Left lobe of liver (tissue), 2 donors: Measurements from ENCODE around the gene STUB1. TPM values are rescaled to one million over a fixed set of nuclear protein-coding genes. Genes with fewer than 3 reads are reported as not detected.
"Not testable (repeated sequence)": the region's sequence is repeated elsewhere in the genome, so short reads cannot be mapped to it uniquely, and the experiment has no call there.

Experiments
- ATAC-seq: fragments of 200-7000 bp; cut with Tn5 transposase; one replicate; pipeline ENCODE4 v1.9.1; 2020; ENCODE audit warnings: mild to moderate bottlenecking, moderate library complexity
- DNase-seq: peaks from one replicate; pipeline ENCODE4 v3.0.0-alpha.2; 2020; ENCODE audit warnings: low spot score
- total RNA-seq: library from RNA; stranded (reverse); gene quantifications from one replicate; pipeline ENCODE4 v1.2.1, GENCODE V29; 2021
- donor health status: DM: no; HTN: no; CAD: no; lungs with moderate emphysema.
- donor health status: DM: no; HTN: yes; CAD: no.

Gene STUB1
- total RNA-seq, 1 donor from 2014 or later, result 56.2 TPM

DNA sequence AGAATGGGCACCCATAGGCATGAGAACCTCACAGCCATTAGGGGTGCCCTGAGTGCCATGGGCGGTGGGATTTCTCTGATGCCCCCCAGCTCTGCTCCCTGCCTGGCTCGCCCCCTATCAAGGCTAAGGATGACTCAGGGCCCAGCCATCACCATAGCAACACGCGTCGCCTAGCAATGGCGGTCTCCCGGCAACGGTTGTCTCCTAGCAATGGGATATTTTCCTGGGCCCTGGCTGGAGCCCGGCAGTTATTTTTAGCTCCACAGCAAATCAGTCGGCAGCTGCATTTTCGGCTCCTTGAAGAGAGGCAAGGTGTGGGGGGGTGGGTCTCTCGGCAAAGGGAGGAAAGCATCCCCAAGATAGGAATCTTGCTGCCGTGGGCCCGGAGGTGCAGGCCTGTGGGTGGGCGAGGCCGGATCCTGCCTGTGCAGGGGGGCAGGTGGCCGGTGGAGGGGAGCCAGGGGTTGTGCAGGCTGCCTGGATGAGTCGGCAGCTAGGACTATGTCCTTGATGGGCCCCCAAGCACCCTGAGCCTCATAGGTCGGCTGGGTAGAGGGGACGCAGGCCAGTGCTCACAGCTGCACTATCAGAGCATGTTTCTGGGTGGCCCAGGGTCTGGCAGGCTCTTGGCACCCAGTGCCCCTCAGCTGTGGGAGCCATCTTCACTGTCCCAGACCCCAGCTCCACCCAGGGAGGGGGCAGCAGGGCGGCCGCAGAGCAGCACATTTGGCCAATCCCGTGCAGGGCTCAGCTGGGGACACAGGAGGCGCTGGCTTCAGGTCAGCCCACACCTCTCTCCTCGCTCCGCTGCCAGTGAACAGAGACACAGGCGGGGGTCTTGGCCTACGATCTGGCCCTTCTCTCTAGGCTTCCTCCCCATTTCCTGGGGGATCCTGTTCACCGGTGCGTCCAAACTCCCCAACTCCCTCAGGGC is 29.6 kb downstream of the STUB1 start:
- no peak for ATAC-seq
- no peak for DNase-seq

GRCh38 chr16:710500-711075 is 30.4 kb downstream of the STUB1 start:
- DNase-seq, result no peak
- ATAC-seq, result no peak

DNA sequence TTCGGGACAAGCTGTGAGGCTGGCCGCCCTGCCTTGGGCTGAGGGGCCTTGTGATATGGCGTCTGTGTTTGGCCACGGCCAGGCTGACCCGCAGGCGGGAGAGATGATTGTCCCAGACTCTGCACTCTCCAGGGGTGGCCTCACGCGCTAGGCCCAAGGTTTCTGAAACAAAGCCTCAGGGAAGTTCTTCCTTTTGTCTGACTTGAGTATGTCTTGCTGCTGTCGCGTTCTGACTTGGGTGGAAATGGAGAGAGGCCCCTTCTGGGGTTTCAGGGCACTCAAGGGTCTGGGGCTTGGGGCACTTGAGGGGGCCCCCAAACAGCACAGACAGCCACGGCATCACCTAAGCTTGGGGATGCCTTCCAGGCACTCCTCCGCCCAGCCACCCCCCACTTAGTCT is 30.9 kb downstream of the STUB1 start:
- DNase-seq, result no peak
- no peak for ATAC-seq

DNA sequence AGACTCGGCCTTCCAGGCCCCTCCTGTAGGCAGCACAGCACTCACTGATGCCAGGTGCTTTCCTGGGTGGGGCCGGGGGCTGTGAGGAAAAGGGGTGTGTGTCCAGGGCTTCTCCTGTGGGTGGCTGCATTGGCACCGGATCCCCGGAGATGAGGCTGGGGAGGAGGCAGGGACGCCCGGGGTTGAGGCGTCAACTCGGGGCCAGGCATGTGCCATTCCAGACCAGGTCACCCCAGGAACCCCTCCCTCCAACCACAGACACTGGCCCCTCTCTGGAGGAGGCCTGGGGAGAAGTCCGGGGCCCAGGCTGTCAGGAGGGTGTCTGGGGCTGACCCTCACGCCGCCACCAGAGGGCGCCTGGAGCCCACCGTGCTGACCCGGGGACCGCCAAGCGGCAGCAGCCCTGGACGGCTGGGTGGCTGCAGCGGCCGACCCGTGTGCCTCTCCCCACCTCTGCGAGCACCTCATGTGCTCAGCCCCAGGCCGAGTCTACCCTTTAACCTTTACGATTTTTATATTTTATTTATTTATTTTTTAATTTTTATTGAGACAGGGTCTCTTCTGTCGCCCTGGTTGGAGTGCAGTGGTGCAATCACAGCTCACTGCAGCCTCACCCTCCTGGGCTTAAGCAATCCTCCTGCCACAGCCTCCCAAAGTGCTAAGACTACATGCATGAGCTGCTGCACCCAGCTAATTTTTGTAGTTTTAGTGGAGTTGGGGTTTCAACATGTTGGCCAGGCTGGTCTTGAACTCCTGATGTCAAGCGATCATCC is 31.5 kb downstream of the STUB1 start:
- DNase-seq (peak; percentile 78), ATAC-seq (peak; percentile 64)

DNA sequence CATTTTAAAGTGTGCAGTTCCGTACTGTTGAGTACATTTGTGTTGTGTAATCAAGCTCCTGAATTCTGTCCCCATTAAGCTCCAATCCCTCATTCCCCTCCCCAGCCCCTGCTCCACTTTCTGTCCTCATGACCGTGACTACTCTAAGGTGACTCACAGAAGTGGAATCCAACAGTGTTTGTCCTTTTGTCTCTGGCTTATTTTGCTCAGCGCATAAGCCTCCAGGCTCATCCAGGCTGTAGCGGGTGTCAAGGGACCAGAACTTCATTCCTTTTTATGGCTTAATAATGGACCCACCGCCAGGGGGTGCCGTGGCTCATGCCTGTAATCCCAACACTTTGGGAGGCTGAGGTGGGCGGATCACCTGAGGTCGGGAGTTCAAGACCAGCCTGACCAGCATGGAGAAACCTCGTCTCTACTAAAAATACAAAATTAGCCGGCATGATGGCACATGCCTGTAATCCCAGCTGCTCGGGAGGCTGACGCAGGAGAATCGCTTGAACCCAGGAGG is 32.6 kb downstream of the STUB1 start:
- DNase-seq, ATAC-seq: not testable (repeated sequence)

- ATAC-seq, result no peak
- DNase-seq, result no peak
These were observed 33.9 kb downstream of the STUB1 start for GRCh38 chr16:714079-714478.

- peak; percentile 92 for DNase-seq
- peak; percentile 83 for ATAC-seq
These were observed 34.6 kb downstream of the STUB1 start, which contains the start of gene METRN for GRCh38 chr16:714558-715476. TSS of gene METRN (plus strand) at chr16:715118. CDS start at chr16:715290, 172 bp downstream.

GRCh38 chr16:715477-716199 is 35.4 kb downstream of the STUB1 start:
- ATAC-seq (peak; percentile 39), DNase-seq (no peak)

- peak; percentile 74 for ATAC-seq
- DNase-seq, result peak; percentile 90
These were observed 36.0 kb downstream of the STUB1 start for GRCh38 chr16:716200-716568.

GRCh38 chr16:716768-717325 is 36.6 kb downstream of the STUB1 start:
- DNase-seq (no peak), ATAC-seq (no peak)

GRCh38 chr16:717450-718245 is 37.4 kb downstream of the STUB1 start:
- DNase-seq (no peak), ATAC-seq (no peak)

GRCh38 chr16:718389-718788 is 38.2 kb downstream of the STUB1 start:
- ATAC-seq, result no peak

GRCh38 chr16:718922-719321 is 38.7 kb downstream of the STUB1 start:
- ATAC-seq (no peak), DNase-seq (no peak)

More at GRCh38 chr16:718389-718788, 38.2 kb downstream of the STUB1 start:
- no peak for DNase-seq

DNA sequence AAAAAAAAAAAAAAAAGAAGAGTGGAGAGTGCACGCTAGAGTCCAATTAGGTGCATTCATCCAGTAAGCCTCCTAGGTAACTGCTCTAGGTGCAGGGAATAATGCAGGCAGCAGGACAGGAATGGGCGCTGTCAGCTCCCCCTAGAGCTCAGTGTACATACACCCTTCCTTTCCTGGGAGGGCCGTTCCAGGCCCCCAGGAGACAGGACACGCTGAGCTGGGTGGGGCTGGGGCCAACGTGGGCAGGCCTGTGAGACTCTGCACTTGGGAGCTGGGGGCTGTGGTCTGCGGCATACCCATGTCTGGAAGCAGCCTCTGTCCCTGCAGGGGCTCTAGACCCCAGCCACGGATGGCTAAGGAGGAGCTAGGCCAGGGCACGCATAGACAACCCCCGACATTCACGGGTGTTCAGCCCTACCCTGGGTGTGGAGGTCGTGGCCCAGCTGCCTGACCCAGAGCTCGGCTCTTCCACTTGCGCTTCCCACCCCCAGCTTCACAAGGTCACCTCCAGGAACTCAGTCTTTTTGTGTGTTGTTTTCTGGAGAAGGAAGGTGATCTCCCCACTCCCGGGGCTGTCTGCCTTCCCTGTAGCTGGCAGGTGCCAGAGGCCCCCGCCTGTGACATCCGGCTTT is 39.7 kb downstream of the STUB1 start:
- DNase-seq (no peak), ATAC-seq (no peak)

DNA sequence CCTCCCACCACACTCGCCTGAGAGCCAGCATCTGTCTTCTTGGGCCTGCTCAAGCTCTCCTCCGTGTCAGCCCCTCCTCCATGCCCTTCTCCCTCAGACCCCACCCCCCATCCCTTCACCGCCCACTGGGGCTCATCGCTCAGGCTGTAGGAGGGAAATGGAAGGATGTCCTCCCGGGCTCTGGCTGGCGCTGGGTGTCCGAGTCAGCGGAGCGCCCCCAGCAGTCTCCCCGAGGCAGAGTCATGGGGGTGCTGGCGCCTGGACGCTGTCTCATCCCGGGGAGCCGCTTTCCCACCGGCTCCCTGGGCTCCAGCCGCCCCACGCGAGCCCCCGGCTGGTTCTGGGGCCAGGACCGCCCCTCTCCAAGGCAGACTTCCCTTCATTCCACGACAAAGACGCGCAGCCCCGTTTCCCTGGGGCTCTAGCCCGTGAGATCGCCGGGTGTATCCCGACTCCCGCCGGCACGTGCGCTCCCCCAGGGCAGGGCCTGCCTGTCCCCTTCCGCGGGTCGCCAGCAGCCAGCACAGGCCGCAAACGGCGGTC is 40.3 kb downstream of the STUB1 start:
- ATAC-seq, result peak; percentile 11
- DNase-seq, result no peak

GRCh38 chr16:720990-721764 is 41.0 kb downstream of the STUB1 start, which contains the start of gene ANTKMT:
TSS of gene ANTKMT (plus strand) at chr16:721146. CDS start at chr16:721275, 129 bp downstream.
- peak; percentile 85 for ATAC-seq
- peak; percentile 86 for DNase-seq
